Endothelial cell of umbilical vein (primary cell): ENCODE data around the gene TICAM1. TPM values are rescaled to one million over a fixed set of nuclear protein-coding genes. Genes with fewer than 3 reads are reported as not detected.

Source experiments
- BruUV-seq: library from RNA; stranded (reverse); fragments of 400-500 nt; replicated peaks from 2 replicates; lab custom pipeline; 2021; lab: Mats Ljungman, UMichigan
- CTCF ChIA-PET: fragments of 300-600, 350-600 bp; sonication (Branson Sonifier 250); formaldehyde crosslinking; loops from one replicate; lab custom pipeline; 2021; ENCODE audit warnings: antibody characterized with exemption, inconsistent platforms; lab: Charles Lee
- POLR2A ChIA-PET: fragments of 300-600, 350-600 bp; sonication (Branson Sonifier 250); formaldehyde crosslinking; loops from one replicate; lab custom pipeline; 2021; ENCODE audit warnings: antibody characterized with exemption, inconsistent platforms; lab: Charles Lee
- DNase-seq: peaks from one replicate; pipeline ENCODE4 v3.0.0-alpha.2; 2011; ENCODE audit warnings: low read depth, low spot score
- FAIRE-seq: peaks from 2 replicates; lab custom pipeline; 2011; peaks lifted over from hg19 to GRCh38; lab: Jason Lieb, UNC
- H2AFZ ChIP-seq: 2 replicates; pipeline ENCODE4 v1.6.0; 2012; ENCODE audit warnings: low read depth, low read length, control low read depth, inconsistent platforms
- H3K27ac ChIP-seq: 2 replicates; pipeline ENCODE4 v1.5.1; 2011; ENCODE audit warnings: low read depth, mild to moderate bottlenecking, control low read depth, low read length, moderate library complexity; ENCODE audit not compliant: insufficient read depth
- H3K27me3 ChIP-seq, 2 experiments: 2 replicates each; pipeline versions ENCODE4 v1.6.0 to v1.6.1; 2011; ENCODE audit warnings: low read length in 2 of 2, mixed read lengths in 1 of 2; ENCODE audit not compliant: control insufficient read depth in 2 of 2, insufficient read depth in 2 of 2
- H3K36me3 ChIP-seq, 2 experiments: 2 replicates in 1 of 2; 3 replicates in 1 of 2; pipeline ENCODE4 v1.5.1; 2011; ENCODE audit warnings: low read length in 2 of 2, mild to moderate bottlenecking in 1 of 2, moderate library complexity in 1 of 2; ENCODE audit not compliant: control insufficient read depth in 2 of 2, insufficient read depth in 2 of 2; ENCODE audit errors: extremely low read depth in 1 of 2
- H3K4me1 ChIP-seq: 3 replicates; pipeline ENCODE4 v1.5.1; 2011; ENCODE audit warnings: mild to moderate bottlenecking, low read length; ENCODE audit not compliant: control insufficient read depth, insufficient read depth; ENCODE audit errors: extremely low read depth
- H3K4me2 ChIP-seq: 2 replicates; pipeline ENCODE4 v1.6.1; 2011; ENCODE audit warnings: low read length, control low read depth, mixed read lengths; ENCODE audit not compliant: insufficient read depth
- H3K4me3 ChIP-seq, 3 experiments: fragments of 200-600 bp in 1 of 3; sonication (generic), shearing (Covaris generic) in 1 of 3; replicated peaks in 1 of 3; 2 replicates each; pipeline ENCODE4 v1.5.1; 2011 to 2016; ENCODE audit warnings: control low read depth in 3 of 3, low read length in 3 of 3, mild to moderate bottlenecking in 2 of 3, inconsistent platforms in 1 of 3, low read depth in 1 of 3, moderate library complexity in 1 of 3; ENCODE audit not compliant: insufficient read depth in 1 of 3
- H3K79me2 ChIP-seq: 2 replicates; pipeline ENCODE4 v1.6.0; 2012; ENCODE audit warnings: low read length, inconsistent platforms; ENCODE audit not compliant: control insufficient read depth, insufficient read depth
- H3K9ac ChIP-seq: replicated peaks from 2 replicates; pipeline ENCODE3; 2011; ENCODE audit warnings: low read length, control low read depth; ENCODE audit not compliant: insufficient read depth; ENCODE audit errors: extremely low read depth
- H3K9me1 ChIP-seq: replicated peaks from 3 replicates; pipeline ENCODE4 v1.6.0; 2011; ENCODE audit warnings: mild to moderate bottlenecking, low read length; ENCODE audit not compliant: control insufficient read depth, insufficient read depth; ENCODE audit errors: extremely low read depth
- H3K9me3 ChIP-seq: replicated peaks from 2 replicates; pipeline ENCODE4 v1.5.1; 2012; ENCODE audit warnings: low read length, inconsistent platforms; ENCODE audit not compliant: control insufficient read depth, insufficient read depth
- H4K20me1 ChIP-seq: replicated peaks from 2 replicates; pipeline ENCODE3; 2011; ENCODE audit warnings: mild to moderate bottlenecking, low read length; ENCODE audit not compliant: control insufficient read depth, insufficient read depth; ENCODE audit errors: extremely low read depth
- CTCF ChIP-seq, 2 donors: IDR thresholded peaks; 1 replicate in 1 of 2; 2 replicates in 1 of 2; pipeline ENCODE4 v1.5.1; 2011; ENCODE audit warnings: low read length in 2 of 2, mild to moderate bottlenecking in 2 of 2, moderate library complexity in 2 of 2, control low read depth in 1 of 2, inconsistent platforms in 1 of 2, low read depth in 1 of 2; ENCODE audit not compliant: insufficient read depth in 1 of 2; ENCODE audit errors: extremely low read depth in 1 of 2
- EZH2 ChIP-seq: IDR thresholded peaks from 2 replicates; pipeline ENCODE4 v1.6.1; 2012; ENCODE audit warnings: borderline replicate concordance, low read depth, mild to moderate bottlenecking, moderate library complexity, low read length, inconsistent platforms; ENCODE audit not compliant: severe bottlenecking
- FOS ChIP-seq: IDR thresholded peaks from 2 replicates; pipeline ENCODE4 v1.6.1; 2011; ENCODE audit warnings: mild to moderate bottlenecking, low read length, moderate library complexity, borderline replicate concordance; ENCODE audit not compliant: insufficient read depth
- GATA2 ChIP-seq: IDR thresholded peaks from 2 replicates; pipeline ENCODE4 v1.7.0; 2011; ENCODE audit warnings: low read depth, mild to moderate bottlenecking, moderate library complexity, mixed read lengths, low read length; ENCODE audit not compliant: insufficient read length, insufficient read depth
- JUN ChIP-seq: IDR thresholded peaks from 2 replicates; pipeline ENCODE4 v1.6.1; 2011; ENCODE audit warnings: borderline replicate concordance, low read depth; ENCODE audit not compliant: insufficient read length, insufficient read depth
- MAX ChIP-seq: IDR thresholded peaks from 2 replicates; pipeline ENCODE4 v1.6.1; 2011; ENCODE audit not compliant: insufficient read depth, insufficient read length
- MYC ChIP-seq: IDR thresholded peaks from one replicate; pipeline ENCODE4 v1.6.1; 2011; ENCODE audit warnings: mild to moderate bottlenecking, low read depth, low read length
- POLR2A ChIP-seq: IDR thresholded peaks from 2 replicates; pipeline ENCODE4 v1.6.1; 2012; ENCODE audit warnings: low read depth, mild to moderate bottlenecking, control low read depth, low read length
- POLR2AphosphoS5 ChIP-seq: IDR thresholded peaks from 2 replicates; pipeline ENCODE4 v1.6.1; 2012; ENCODE audit warnings: low read depth, mild to moderate bottlenecking, control low read depth, low read length, moderate library complexity; ENCODE audit not compliant: insufficient read depth
- dilution Hi-C: fragments of 300-500 bp; cut with MboI; formaldehyde crosslinking; loops from one replicate; pipeline ENCODE4 v1.15.0; 2019; ENCODE audit warnings: low sequenced_read_pairs; ENCODE audit not compliant: extremely low pct_ligation_motif_present
- intact Hi-C: fragments of 100-400 bp; cut with micrococcal nuclease; formaldehyde crosslinking; loops from one replicate; pipeline ENCODE4 v1.10.0; 2022
- polyA plus RNA-seq, 4 experiments: library from polyadenylated mRNA; depleted of rRNA in 3 of 4; stranded (reverse) in 3 of 4; unstranded in 1 of 4; fragments of >200 nt; gene quantifications; 2 replicates each; pipeline versions ENCODE4 v1.2.1 to v1.2.3, GENCODE V29; 2011 to 2012; ENCODE audit warnings: missing spikeins in 1 of 4
- total RNA-seq: library from RNA; stranded (reverse); gene quantifications from 2 replicates; pipeline ENCODE4 v1.2.3, GENCODE V29; 2021

Gene TICAM1
- total and polyA plus RNA-seq, 2 donors (not counting 3 experiments of a cell fraction or from before 2014, with no cell fraction given), result 4.8 to 17.6 TPM

DNA sequence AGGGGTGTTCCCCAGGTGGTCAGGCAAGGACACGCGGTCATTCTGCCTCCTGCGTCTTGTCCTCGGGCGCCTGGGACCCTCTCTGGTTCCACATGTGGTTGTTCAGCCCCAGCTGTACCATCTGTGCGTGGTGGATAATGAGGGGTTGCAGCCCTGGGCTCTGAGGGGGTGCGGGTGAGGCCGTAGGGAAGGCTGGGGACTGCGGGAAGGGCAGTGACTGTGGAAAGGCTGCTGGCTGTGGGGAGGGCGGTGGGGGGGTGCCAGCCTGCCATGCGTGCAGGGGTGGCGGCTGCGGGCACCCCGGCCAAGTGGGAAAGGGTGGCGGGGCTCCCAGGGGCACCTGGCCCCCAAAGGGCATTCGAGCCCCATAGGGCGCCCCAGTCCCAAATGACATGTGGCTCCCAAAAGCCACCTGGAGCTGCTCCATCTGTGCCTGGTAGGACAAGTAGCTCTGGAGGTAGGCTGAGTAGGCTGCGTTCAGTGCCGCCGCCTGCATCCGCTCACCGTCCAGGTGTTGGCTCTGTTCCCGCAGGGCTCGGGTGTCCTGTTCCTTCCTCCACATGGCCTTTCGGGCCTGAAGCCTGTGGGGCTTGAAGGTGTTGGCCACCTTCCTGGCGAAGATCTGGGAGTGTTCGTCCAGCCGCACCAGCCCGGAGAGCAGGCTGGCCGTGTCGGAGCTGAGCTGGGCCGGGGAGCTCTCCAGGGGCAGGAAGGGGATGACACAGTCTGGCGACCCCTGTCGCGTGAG, 15.1 kb downstream of the TICAM1 start:
- BruUV-seq, result no TSS peak
- H3K9me3 ChIP-seq, result no peaks in the 10 kb centered on the region
- H3K79me2 ChIP-seq, result no peaks in the 10 kb centered on the region
- CTCF ChIA-PET, result interaction anchor here (3.5 to 3.6 kb wide), 2 partner anchors 14 to 35 kb away, joined by 20 read pairs; partner anchors contain the start of gene TICAM1
- H3K9me1 ChIP-seq, result no peaks in the 10 kb centered on the region
- H4K20me1 ChIP-seq, result no peaks in the 10 kb centered on the region
- H3K4me3 ChIP-seq, result no peak overlapping the region
- FAIRE-seq, result no peak
- H3K27me3 ChIP-seq, result no peaks in the 10 kb centered on the region
- no peak overlapping the region for H3K4me2 ChIP-seq
- TF ChIP-seq MYC (no peak), GATA2 (no peak), EZH2 (no peak), FOS (no peak), JUN (no peak), MAX (no peak), POLR2AphosphoS5 (no peak), CTCF (IDR thresholded peaks at IDR 0.05; ENCODE audit: extremely low read depth in 1 of 2, insufficient read depth in 1 of 2, low read depth in 1 of 2, low read length in 2 of 2) (no peak), POLR2A (no peak)
- POLR2A ChIA-PET, result no interaction called here
- DNase-seq, result no peak
- H3K9ac ChIP-seq, result no peak overlapping the region
- dilution Hi-C loops (no loop called here), intact Hi-C loops (no loop called here)
- no peak overlapping the region for H3K27ac ChIP-seq
- H3K4me1 ChIP-seq, result peaks cover 5% of the 10 kb centered on the region
- H3K36me3 ChIP-seq, result peaks cover 0 to 13% of the 10 kb centered on the region in 2 experiments
- no peak overlapping the region for H2AFZ ChIP-seq
